ENCODE measurements around the gene SLC9A3. TPM values are rescaled to one million over a fixed set of nuclear protein-coding genes. Genes with fewer than 3 reads are reported as not detected.

The SLC9A3 gene
- total RNA-seq, 1 experiment from 2014 or later = 1.8 TPM

DNA sequence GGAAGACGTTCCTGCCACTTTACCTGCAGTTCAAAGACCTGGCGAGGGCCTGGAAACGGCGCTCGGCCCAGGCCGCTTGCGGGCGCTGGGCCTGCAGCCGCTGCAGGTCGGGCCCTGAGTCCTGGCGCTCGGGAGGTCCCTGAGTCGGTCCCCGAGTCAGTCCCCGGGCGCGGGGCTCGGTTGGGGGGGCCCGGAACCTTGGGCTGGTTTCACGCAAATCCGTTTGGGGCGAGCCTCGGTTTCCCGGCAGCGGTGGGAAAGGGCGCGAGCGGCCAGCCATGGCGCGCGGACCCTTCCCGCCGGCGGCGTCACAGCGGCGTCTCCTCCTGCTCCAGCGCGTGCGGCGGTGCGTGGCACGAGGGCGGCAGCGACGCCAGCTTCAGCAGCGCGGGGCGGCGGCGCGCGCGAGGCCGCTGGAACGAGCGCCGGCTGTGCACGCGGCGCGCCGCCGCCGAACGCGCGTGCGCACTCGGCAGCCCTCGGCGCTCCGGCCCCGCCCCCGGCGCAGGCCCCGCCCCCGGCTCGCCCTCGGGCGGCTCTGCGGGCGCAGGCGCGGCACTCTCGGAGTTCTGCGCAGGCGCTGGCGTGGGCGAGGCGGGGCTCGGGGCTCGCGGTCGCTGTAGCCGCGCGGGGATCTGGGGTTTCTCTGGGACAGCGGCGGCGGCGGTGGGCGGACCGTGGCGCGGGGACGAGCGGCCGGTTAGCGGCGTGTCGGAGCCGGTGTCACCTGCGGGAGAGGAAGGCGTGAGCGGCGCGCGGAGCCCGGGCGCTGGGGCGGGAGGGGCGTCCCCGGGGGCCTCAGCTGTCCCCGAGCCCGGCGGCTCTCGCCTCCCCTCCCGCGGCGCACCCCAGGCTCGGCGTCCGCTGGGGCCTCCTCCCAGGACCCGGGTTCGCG, 51.3 kb downstream of the SLC9A3 start:
- H3K27me3 ChIP-seq (ENCODE audit: control insufficient read depth, insufficient read depth, low read length) = peaks cover 27% of the 10 kb centered on the region
- no peaks in the 10 kb centered on the region for H3K36me3 ChIP-seq (replicated peaks; ENCODE audit: control insufficient read depth, insufficient read depth, low read length)
- peak; percentile 100 for DNase-seq
- peak overlapping the region; percentile 68 for H3K4me3 ChIP-seq (ENCODE audit: insufficient read depth, low read depth, low read length)

DNA sequence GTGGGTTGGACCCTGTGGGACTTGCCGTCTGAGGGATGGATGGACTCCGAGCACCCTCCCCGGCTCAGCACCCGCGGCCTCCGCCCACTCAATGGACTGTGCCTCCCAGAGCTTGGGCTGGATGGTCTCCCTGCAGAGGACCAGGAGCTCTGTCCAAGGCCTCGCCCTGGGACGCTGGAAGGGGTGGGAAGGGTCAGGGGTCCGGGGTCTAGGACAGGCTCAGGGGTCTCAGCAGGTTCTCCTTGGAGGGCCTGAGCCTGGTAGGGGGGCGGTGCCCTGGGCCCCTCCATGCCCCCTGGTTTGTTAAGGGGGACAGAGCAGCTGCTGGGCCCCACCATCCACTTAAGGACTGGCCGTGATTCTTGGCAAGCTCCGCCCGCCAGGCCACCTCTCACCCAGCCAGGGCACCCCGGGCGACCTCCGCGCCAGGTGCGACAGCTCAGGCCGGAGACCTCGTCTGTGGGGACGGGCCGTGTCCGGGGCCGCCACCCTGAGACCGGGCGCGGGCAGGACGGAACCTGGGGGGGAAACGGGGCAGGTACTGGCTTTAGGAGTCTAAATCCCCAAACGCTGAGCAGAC, 52.1 kb downstream of the SLC9A3 start:
- DNase-seq = peak; percentile 91
- Histone ChIP-seq H3K4me3 (ENCODE audit: insufficient read depth, low read depth, low read length) (peak overlapping the region; percentile 68), H3K27me3 (ENCODE audit: control insufficient read depth, insufficient read depth, low read length) (peaks cover 27% of the 10 kb centered on the region), H3K36me3 (replicated peaks; ENCODE audit: control insufficient read depth, insufficient read depth, low read length) (no peaks in the 10 kb centered on the region)

DNA sequence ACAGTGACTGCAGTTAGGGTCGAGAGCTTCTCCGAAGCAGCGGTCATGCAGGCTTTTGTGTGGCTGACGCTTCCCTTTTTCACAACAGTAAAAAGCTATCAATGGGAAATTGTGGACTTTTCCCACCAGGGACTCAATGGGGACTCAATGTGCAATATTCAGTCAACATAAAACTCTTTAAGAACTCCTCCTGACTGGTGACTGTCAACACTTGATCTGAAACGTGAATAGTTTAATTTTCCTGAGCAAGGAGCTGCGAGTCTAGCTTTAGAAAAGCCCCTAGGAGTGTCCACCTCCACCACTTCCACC, 52.5 kb downstream of the SLC9A3 start:
- H3K4me3 ChIP-seq (ENCODE audit: insufficient read depth, low read depth, low read length) = no peak overlapping the region; the same call in 1 of the 2 replicates
- peaks cover 27% of the 10 kb centered on the region for H3K27me3 ChIP-seq (ENCODE audit: control insufficient read depth, insufficient read depth, low read length)
- no peaks in the 10 kb centered on the region for H3K36me3 ChIP-seq (replicated peaks; ENCODE audit: control insufficient read depth, insufficient read depth, low read length)
- no peak for DNase-seq

DNA sequence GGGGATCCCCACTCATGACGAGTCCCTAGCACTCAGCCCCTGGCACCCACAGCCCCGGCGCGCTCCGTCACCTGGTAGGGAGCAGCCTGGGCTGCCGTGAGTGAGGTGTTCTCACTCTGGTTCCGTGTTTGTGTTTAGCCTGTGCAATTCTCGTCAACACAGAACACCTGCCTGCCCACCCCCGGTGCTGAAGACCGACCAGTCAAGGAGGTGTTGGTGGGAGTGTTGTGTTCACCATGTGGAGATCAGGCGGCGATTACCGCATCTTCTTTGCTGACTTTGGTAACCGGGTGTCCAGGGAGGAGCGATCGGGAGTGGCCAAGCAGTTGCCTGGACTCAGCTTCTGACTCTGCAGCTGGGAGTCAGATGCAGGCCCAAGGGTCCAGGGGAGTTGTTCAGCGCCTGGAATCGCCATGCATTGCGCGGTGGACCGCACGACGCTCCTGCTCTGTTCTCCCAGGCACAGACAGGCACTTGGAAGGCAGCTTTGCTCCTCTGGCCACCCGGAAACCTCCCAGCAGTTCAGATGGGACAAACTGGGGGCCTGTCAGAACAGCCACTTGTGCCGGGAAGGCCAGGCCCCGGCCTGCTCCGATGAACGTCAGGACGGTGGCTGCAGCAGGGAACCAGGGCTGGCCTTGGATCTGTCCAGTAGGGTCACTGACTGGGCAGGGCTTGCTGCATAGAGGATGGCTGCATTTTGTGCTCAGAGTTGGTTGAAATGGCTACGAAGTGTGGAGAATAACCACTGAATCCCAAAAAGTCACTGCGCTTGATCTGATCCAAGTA, 53.1 kb downstream of the SLC9A3 start:
- Histone ChIP-seq H3K4me3 (ENCODE audit: insufficient read depth, low read depth, low read length) (no peak overlapping the region), H3K36me3 (replicated peaks; ENCODE audit: control insufficient read depth, insufficient read depth, low read length) (no peaks in the 10 kb centered on the region), H3K27me3 (ENCODE audit: control insufficient read depth, insufficient read depth, low read length) (peaks cover 22% of the 10 kb centered on the region)
- no peak for DNase-seq

DNA sequence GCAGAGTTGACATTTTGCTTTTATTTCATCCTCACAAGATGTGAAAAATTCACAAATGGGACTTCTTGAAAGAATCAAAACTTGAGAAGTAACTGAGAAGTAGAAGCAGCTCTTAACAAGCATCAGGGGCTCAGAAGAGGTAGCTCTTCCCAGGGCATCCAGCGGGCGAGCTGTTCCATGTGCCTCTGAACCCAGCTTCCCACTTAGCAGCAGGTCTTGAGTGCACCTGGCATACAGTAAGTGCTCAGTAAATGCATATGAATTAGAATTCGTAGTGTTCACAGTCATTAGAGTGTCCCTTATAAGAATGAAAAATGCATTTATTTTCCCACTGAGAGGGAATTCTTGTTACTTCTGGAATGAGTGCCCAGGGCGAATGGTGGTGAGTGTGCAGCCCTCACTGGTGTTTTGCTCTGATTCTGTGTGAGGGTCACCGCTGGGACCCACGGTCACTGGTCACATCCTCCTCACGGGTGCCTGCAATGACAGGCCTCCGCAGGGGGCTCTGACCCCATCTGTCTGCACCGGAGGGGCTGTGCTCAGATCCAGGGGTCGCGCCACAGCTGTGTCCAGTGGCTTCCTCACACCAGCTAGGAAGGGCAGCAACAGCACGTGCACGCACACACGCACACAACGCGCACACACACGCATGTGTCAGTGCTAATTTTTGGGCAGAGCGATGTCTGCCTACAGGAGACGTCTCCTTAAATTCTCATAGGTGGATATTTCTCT, 54.3 kb downstream of the SLC9A3 start:
- H3K27me3 ChIP-seq (ENCODE audit: control insufficient read depth, insufficient read depth, low read length) = peaks cover 10% of the 10 kb centered on the region
- DNase-seq = no peak
- no peak overlapping the region for H3K4me3 ChIP-seq (ENCODE audit: insufficient read depth, low read depth, low read length)
- H3K36me3 ChIP-seq (replicated peaks; ENCODE audit: control insufficient read depth, insufficient read depth, low read length) = no peaks in the 10 kb centered on the region

DNA sequence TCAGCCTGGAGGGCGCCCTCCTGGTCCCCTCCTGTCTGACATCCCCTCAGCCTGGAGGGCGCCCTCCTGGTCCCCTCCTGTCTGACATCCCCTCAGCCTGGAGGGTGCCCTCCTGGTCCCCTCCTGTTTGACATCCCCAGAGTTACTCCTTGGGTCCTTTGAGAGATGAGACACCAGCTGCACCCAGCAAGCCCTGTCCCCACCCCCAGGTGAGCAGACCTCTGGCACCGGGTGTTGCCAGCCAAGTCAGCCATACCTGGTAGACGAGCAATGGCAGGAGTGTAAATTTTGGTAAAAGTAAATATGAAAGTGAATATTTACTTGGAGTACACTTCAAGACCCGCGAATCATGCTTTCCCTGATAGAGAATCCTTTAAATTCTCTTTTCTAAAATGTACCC, 55.8 kb downstream of the SLC9A3 start:
- H3K36me3 ChIP-seq (replicated peaks; ENCODE audit: control insufficient read depth, insufficient read depth, low read length) = no peaks in the 10 kb centered on the region
- DNase-seq = no peak
- H3K27me3 ChIP-seq (ENCODE audit: control insufficient read depth, insufficient read depth, low read length) = peaks cover under 1% of the 10 kb centered on the region
- H3K4me3 ChIP-seq (ENCODE audit: insufficient read depth, low read depth, low read length) = no peak overlapping the region

DNA sequence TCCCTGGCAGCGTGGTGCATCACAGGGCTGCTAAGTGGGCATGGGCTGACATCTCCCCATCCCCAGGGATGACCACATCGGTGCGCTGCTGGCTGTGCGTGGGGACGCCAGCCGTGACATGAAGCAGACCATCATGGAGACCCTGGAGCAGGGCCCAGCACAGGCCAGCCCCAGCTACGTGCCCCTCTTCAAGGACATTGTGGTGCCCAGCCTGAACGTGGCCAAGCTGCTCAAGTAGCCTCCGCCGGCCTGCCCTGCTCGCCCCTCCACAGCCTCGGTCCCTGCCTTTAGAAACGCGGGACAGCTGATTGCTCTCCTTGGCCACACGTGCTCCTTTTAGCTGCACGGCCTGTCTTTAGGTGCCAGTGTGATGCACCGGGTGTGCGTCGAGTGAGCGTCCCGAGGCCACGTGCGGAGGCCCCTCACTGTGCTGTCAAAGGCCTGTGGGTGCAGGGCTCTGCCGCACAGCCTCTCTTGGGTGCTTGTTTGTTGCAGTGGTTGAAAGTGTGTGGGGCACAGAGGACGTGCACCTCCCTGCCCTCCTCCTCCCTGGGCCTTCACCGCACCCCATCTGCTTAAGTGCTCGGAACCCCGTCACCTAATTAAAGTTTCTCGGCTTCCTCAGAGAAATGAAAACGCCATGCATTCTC, 57.5 kb downstream of the SLC9A3 start:
- H3K27me3 ChIP-seq (ENCODE audit: control insufficient read depth, insufficient read depth, low read length) = no peaks in the 10 kb centered on the region
- H3K36me3 ChIP-seq (replicated peaks; ENCODE audit: control insufficient read depth, insufficient read depth, low read length) = peaks cover 1% of the 10 kb centered on the region
- DNase-seq = no peak
- H3K4me3 ChIP-seq (ENCODE audit: insufficient read depth, low read depth, low read length) = no peak overlapping the region

DNA sequence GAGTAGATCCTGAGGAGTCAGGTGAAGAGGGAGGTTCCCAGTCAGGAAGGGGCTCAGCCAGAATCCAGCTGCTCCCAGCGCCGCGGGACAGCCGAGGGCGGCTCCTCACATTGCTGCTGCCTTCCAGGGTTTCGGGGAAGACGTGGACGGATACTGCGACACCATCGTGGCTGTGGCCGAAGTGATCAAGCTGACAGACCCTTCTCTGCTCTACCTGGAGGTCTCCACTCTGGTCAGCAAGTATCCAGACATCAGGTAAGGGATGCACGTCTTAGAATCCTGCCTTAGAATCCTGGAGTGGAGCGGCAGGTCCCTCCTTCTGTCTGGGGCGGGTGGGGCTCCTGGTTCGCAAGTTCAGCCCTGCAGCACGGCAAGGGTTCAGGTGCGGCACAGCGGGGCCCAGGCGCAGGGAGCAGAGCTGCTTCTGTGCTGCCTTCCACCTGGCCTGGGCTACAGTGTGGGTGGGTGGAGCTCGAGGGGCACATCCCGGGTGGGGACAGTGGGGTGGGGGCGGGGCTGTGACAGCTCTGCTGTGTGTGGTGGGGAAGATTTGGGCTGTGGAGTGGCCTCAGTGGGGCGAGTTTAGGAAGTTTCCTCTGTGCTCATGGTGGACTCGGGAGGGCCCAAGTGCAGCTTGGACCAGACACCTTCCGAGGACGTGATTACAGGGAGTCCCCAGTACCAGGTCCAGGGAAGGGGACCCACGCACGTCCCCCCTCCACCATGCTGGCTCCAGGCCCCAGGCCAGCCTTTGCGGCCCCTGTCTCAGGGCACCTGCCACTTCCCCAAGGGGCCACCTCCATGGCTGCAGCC, 58.5 kb downstream of the SLC9A3 start:
- H3K36me3 ChIP-seq (replicated peaks; ENCODE audit: control insufficient read depth, insufficient read depth, low read length) = peaks cover 1% of the 10 kb centered on the region
- H3K27me3 ChIP-seq (ENCODE audit: control insufficient read depth, insufficient read depth, low read length) = no peaks in the 10 kb centered on the region
- H3K4me3 ChIP-seq (ENCODE audit: insufficient read depth, low read depth, low read length) = no peak overlapping the region
- DNase-seq = no peak

DNA sequence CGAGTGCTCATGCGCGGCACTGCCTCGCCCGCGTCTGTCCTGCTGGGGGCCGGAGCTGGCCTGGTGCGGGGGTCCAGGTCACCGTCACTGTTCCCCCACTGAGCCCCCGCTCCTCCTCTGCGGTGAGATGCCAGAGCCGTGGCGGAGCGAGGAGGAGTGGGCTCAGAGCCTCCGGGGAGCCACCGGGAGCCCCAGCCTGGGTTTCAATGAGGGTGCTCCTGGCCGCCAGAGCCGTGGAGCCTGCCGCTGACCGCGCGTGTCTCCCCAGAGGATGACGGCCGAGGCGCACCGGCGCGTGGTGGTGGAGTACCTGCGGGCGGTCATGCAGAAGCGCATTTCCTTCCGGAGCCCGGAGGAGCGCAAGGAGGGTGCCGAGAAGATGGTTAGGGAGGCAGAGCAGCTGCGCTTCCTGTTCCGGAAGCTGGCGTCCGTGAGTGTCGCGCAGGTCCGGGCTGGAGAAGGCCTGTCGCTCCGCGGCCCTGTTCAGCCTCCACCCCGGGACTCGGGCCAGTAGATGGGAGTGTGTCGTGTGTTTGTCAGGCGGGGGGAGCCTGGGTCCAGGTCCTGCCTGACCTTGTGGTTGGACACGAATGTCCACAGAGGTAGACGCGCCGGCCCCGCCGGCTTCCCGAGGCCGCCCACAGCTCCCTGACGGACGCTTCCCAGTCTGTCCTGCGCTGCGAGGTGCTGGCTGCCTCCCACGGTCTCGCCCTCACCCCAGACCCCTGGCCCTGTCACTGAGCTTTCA, 59.2 kb downstream of the SLC9A3 start:
- H3K4me3 ChIP-seq (ENCODE audit: insufficient read depth, low read depth, low read length) = no peak overlapping the region

DNA sequence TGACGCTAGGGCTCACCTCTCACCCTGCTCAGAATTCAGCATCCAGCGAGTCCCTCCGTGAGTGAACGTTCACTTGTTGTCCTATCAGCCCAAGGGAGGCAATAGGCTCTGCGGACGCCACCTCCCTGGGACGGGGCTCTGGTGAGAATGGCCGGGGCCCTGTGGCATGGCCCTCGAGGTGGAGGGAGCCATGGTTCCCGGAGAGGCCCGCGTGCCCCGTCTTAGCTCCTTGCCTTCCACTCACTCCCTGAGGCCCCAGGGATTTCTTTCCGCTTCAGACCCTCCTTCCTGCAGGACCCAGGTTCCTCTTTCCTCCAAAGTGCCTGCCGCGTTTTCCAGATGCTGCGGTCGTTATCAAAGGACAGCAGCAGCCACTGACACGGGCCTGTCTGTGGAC, 59.8 kb downstream of the SLC9A3 start:
- DNase-seq = no peak
- H3K27me3 ChIP-seq (ENCODE audit: control insufficient read depth, insufficient read depth, low read length) = no peaks in the 10 kb centered on the region
- no peak overlapping the region for H3K4me3 ChIP-seq (ENCODE audit: insufficient read depth, low read depth, low read length)
- H3K36me3 ChIP-seq (replicated peaks; ENCODE audit: control insufficient read depth, insufficient read depth, low read length) = peaks cover 1% of the 10 kb centered on the region

More for the DNA sequence above, 59.2 kb downstream of the SLC9A3 start:
- Histone ChIP-seq H3K36me3 (replicated peaks; ENCODE audit: control insufficient read depth, insufficient read depth, low read length) (peaks cover 1% of the 10 kb centered on the region), H3K27me3 (ENCODE audit: control insufficient read depth, insufficient read depth, low read length) (no peaks in the 10 kb centered on the region)
- no peak for DNase-seq

DNA sequence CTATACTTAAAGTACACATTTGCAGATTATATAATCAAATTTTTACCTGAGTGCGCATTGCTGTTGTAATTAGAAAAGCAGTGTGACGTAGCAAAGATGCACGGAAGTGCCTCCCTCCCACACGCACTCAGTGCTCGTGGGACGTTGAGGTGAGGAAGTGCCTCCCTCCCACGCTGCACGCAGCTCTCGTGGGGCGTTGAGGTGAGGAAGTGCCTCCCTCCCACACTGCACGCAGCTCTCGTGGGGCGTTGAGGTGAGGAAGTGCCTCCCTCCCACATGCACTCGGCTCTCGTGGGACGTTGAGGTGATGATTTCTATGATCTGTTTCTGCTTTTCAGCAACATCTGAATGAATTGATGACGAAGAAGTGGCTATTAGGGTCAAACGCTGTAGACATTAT, 60.3 kb downstream of the SLC9A3 start:
- DNase-seq = no peak
- Histone ChIP-seq H3K27me3 (ENCODE audit: control insufficient read depth, insufficient read depth, low read length) (no peaks in the 10 kb centered on the region), H3K4me3 (ENCODE audit: insufficient read depth, low read depth, low read length) (no peak overlapping the region), H3K36me3 (replicated peaks; ENCODE audit: control insufficient read depth, insufficient read depth, low read length) (peaks cover 1% of the 10 kb centered on the region)

DNA sequence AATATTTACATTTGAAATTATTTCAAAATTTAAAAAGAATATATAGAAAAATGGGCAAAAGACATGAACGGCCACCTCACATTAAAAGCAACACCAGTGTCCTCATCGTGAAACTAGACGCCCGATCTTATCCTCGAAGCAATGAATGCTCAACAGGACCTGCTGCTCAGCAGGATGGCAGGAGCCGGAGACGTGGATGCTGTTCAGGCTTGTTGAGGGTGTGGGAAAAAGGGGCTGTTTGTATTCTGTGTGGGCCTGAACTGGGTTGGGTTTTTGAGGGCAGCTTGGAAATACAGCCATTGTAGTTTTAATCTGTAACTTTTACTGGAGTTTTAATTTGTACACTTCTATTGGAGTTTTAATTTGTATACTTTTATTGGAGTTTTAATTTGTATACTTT, 60.9 kb downstream of the SLC9A3 start:
- Histone ChIP-seq H3K36me3 (replicated peaks; ENCODE audit: control insufficient read depth, insufficient read depth, low read length) (peaks cover 1% of the 10 kb centered on the region), H3K4me3 (ENCODE audit: insufficient read depth, low read depth, low read length) (no peak overlapping the region), H3K27me3 (ENCODE audit: control insufficient read depth, insufficient read depth, low read length) (no peaks in the 10 kb centered on the region)
- no peak for DNase-seq

DNA sequence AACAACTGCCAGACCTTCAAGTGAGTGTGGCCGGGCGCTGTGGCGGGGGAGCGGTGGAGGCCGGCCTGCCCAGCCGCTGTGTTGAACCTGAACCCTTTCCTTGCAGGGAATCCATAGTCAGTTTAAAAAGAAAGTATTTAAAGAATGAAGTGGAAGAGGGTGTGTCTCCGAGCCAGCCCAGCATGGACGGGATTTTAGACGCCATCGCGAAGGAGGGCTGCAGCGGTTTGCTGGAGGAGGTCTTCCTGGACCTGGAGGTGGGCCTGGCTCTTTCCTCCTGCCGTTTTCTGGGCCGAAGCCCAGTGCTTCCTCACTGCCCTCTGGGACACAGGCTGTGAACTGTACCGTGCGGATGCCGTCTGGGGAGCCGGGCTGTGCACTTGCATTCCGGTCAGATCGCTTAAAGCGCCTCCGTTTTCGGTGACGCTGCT, 62.2 kb downstream of the SLC9A3 start:
- Histone ChIP-seq H3K36me3 (replicated peaks; ENCODE audit: control insufficient read depth, insufficient read depth, low read length) (peaks cover 5% of the 10 kb centered on the region), H3K27me3 (ENCODE audit: control insufficient read depth, insufficient read depth, low read length) (no peaks in the 10 kb centered on the region)
- no peak for DNase-seq

More for the DNA sequence above, 62.2 kb downstream of the SLC9A3 start:
- H3K4me3 ChIP-seq (ENCODE audit: insufficient read depth, low read depth, low read length) = no peak overlapping the region

Data from H7 (cell line).